ENCODE measurements around the gene FAM13A.

- TF ChIP-seq POLR2A (IDR thresholded peaks at IDR 0.05) (no peak), CTCF (IDR thresholded peaks at IDR 0.05) (no peak)
These were observed 334.2 kb downstream of the FAM13A start for GRCh38 chr4:88722828-88723227.
